A673 (cell line): ENCODE measurements around the gene DRAM1.

Source experiments
- CTCF ChIP-seq: fragments of 300-800, 200-600 bp; sonication (generic); conservative IDR thresholded peaks from 2 replicates; pipeline ENCODE4 v1.5.1; 2017; ENCODE audit warnings: low read depth, mild to moderate bottlenecking, antibody characterized with exemption, low read length, moderate library complexity, mixed read lengths
- EZH2 ChIP-seq: fragments of 200-600 bp; sonication (generic); IDR thresholded peaks from 2 replicates; pipeline ENCODE4 v1.6.1; 2017; ENCODE audit warnings: borderline replicate concordance, low read depth, mild to moderate bottlenecking, mixed read lengths, antibody characterized with exemption, low read length; ENCODE audit not compliant: poor library complexity, severe bottlenecking

- TF ChIP-seq CTCF, result no peak
- TF ChIP-seq EZH2, result no peak
These were observed 14.1 kb downstream of the DRAM1 start for GRCh38 chr12:101891462-101891971.
